PFSK-1 (cell line): Measurements from ENCODE around the gene C10orf71.

Experiments used
- FOXP2 ChIP-seq: optimal IDR thresholded peaks from 2 replicates; pipeline ENCODE3; 2011; ENCODE audit warnings: borderline replicate concordance, control low read depth, inconsistent platforms; ENCODE audit not compliant: insufficient read depth; ENCODE audit errors: extremely low read length, extremely low read depth
- POLR2AphosphoS5 ChIP-seq: IDR thresholded peaks from 2 replicates; pipeline ENCODE4 v1.6.1; 2012; ENCODE audit warnings: low read depth, mild to moderate bottlenecking, control low read depth, low read length, moderate library complexity
- SIN3A ChIP-seq: IDR thresholded peaks from 2 replicates; pipeline ENCODE4 v1.6.1; 2012; ENCODE audit warnings: mild to moderate bottlenecking, low read length, moderate library complexity, borderline replicate concordance; ENCODE audit not compliant: insufficient read depth
- TAF1 ChIP-seq: IDR thresholded peaks from 2 replicates; pipeline ENCODE4 v1.6.1; 2012; ENCODE audit warnings: low read length, control low read depth, borderline replicate concordance; ENCODE audit not compliant: insufficient read depth
- TF ChIP-seq, protein P1 (sequence below), 2 experiments: IDR thresholded peaks; 2 replicates each; pipeline versions ENCODE4 v1.6.1 to v1.8.0; 2011 to 2012; ENCODE audit warnings: low read depth in 2 of 2, low read length in 2 of 2, control low read depth in 1 of 2, inconsistent platforms in 1 of 2, mild to moderate bottlenecking in 1 of 2, moderate library complexity in 1 of 2; ENCODE audit not compliant: insufficient read depth in 1 of 2

C10orf71 gene

DNA sequence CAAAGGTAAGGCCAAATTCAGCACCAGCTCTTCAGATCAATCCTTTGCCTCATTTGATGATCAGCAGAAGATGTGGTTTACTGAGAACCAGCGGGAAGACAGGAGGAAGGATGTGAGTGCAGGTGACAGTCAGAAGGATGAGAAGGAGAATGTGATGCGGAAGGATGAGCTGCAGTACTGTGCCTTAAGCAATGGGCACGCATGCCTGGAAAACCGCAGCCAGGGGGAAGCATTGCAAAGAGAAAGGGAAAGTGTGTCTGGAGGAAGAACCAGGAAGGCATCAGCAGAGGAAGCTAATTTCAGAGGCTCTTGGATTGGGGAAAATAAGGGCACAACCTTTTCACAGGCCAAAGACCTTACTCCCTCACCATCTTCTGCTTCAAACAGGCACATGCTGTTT is 25.7 kb downstream of the C10orf71 start:
- no peak for TF ChIP-seq POLR2AphosphoS5
- no peak for TF ChIP-seq TAF1
- no peak for TF ChIP-seq SIN3A
- TF ChIP-seq, protein P1, sequence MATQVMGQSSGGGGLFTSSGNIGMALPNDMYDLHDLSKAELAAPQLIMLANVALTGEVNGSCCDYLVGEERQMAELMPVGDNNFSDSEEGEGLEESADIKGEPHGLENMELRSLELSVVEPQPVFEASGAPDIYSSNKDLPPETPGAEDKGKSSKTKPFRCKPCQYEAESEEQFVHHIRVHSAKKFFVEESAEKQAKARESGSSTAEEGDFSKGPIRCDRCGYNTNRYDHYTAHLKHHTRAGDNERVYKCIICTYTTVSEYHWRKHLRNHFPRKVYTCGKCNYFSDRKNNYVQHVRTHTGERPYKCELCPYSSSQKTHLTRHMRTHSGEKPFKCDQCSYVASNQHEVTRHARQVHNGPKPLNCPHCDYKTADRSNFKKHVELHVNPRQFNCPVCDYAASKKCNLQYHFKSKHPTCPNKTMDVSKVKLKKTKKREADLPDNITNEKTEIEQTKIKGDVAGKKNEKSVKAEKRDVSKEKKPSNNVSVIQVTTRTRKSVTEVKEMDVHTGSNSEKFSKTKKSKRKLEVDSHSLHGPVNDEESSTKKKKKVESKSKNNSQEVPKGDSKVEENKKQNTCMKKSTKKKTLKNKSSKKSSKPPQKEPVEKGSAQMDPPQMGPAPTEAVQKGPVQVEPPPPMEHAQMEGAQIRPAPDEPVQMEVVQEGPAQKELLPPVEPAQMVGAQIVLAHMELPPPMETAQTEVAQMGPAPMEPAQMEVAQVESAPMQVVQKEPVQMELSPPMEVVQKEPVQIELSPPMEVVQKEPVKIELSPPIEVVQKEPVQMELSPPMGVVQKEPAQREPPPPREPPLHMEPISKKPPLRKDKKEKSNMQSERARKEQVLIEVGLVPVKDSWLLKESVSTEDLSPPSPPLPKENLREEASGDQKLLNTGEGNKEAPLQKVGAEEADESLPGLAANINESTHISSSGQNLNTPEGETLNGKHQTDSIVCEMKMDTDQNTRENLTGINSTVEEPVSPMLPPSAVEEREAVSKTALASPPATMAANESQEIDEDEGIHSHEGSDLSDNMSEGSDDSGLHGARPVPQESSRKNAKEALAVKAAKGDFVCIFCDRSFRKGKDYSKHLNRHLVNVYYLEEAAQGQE (IDR thresholded peaks at IDR 0.05; ENCODE audit: insufficient read depth in 1 of 2, low read depth in 2 of 2, low read length in 2 of 2) = no peak
- no peak for TF ChIP-seq FOXP2

DNA sequence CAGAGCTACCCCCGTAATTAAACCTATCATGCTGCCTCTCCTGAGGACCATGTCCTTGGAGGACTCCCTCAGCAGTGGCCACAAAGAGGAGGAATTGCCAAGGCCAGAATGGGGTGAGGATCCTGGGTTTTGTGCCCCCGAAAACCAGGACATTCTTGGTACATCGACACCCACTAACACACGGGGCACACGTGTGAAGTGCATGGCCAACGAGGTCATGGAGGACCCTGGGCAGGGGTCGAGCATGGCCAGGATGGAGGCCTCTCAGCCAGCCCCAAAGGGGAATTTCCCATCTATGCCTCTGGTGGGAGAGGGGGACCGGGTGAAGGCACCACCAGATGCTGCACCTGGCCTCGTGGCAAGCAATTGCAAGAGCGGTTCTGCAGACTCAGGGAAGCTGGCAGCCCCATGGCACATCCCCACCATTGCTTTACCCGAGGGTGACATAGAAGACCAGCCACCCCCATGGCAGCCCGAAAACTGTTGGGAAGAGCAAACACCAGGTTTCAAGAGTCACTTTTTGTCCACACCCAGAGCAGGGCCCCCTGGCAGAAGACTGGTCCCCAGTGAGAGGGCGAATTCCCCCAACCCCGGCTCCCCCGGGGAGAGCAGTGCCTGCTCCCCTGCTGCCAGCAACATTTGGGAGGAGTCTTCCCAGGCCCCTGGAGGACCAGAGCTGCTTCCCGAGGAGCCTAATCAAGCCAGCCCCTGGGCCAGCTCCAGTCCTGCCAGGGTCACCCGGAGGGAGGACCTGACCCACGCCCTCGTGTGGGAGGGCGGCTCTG is 26.4 kb downstream of the C10orf71 start:
- TF ChIP-seq FOXP2 = no peak
- TF ChIP-seq SIN3A = no peak
- no peak for TF ChIP-seq POLR2AphosphoS5
- TF ChIP-seq TAF1 = no peak
- TF ChIP-seq, protein P1 (IDR thresholded peaks at IDR 0.05; ENCODE audit: insufficient read depth in 1 of 2, low read depth in 2 of 2, low read length in 2 of 2) = no peak

DNA sequence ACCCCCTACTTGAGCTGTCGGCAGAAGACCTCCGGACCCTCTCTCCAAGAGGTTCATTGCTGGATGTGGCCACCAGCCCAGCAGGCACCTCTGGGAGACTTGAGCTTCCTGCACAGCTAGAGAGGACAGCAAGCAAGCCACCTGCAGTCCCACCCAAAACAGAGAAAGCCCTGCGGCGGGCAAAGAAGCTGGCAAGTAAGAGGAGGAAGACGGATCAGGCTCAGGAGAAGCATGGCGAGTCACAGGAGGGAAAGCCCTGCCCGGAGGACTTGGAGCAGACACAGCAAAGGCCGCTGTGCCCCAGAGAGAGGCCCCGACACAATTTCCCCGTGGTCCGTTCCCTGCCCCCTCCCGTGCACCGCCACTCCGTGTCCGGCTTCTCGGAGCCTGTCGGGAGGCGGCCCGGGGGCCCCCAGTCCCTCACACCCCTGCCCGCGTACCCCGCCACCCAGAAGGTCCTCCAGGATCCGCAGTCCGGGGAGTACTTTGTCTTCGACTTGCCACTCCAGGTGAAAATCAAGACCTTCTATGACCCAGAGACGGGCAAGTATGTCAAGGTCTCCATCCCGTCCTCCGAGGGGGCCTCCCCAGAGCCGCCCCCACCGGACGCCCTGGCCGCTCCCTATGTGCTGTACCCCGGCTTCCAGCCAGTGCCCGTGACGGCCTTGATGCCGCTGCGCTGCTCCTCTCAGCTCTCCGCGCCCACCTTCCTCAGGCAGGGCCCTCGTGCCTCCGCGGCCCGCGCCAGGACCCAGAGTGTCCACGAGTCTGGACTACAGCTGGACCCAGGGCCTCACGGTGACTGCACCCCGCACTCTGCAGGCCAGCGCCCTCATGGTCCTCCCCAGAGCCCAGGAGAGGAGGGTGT is 27.2 kb downstream of the C10orf71 start:
- TF ChIP-seq FOXP2 (no peak), TAF1 (no peak), SIN3A (no peak), POLR2AphosphoS5 (no peak)
- TF ChIP-seq, protein P1 (IDR thresholded peaks at IDR 0.05; ENCODE audit: insufficient read depth in 1 of 2, low read depth in 2 of 2, low read length in 2 of 2) = no peak

DNA sequence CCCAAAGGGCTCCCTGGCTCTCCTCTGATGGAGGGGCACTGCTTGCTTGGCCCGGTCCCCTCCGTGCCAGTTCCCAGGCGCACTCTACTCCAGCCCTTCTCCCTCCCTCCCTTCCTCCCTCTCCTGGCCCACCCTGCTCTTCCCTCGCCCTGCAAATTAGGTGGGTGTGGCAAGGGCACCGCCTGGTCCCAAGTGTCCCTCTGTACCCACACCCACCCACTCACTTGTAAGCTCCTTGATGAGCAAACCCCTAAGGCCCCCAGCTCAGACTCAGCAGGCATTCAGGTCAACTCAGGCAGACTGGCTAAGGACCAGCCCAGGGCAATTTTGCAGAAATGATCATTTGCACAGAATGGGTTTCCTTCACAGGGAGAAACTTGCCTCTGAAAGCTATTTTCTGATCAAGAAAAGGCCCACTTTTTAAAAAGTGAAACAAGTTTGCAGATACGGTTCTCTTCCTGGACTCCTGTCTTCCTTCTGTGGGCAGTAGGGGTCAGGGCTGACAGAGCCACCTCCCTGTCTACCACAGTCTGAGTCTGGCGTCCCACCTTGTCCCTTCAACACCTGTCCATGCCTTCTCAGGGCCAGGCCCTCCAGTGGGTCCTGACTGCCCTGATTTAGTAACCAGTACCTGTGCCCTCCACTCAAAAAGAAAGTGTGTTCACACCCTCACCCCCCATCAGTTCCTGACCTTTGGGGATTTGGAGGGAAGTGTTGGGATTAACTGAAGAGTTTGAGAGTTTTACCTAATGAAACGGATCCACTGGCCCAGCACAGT is 28.3 kb downstream of the C10orf71 start:
- TF ChIP-seq TAF1 (no peak), POLR2AphosphoS5 (no peak), FOXP2 (no peak), SIN3A (no peak)
- TF ChIP-seq, protein P1 (IDR thresholded peaks at IDR 0.05; ENCODE audit: insufficient read depth in 1 of 2, low read depth in 2 of 2, low read length in 2 of 2) = no peak
